K562 (cell line): ENCODE measurements around the gene PPM1N. TPM values are rescaled to one million over a fixed set of nuclear protein-coding genes. Genes with fewer than 3 reads are reported as not detected.

Source experiments
- ATAC-seq: fragments of 200-7000 bp; cut with Tn5 transposase; 3 replicates; pipeline ENCODE4 v1.9.1; 2020; ENCODE audit warnings: moderate library complexity
- BruUV-seq: library from RNA; stranded (reverse); fragments of 400-500 nt; replicated peaks from 2 replicates; lab custom pipeline; 2021; lab: Mats Ljungman, UMichigan
- CTCF ChIA-PET: fragments of 300-600 bp; formaldehyde crosslinking; extraction: SDS; loops from one replicate; lab custom pipeline; 2021; ENCODE audit warnings: low intra/inter-chr PET ratio; lab: Yijun Ruan, JAX
- POLR2A ChIA-PET: fragments of 300-600, 350-650 bp; sonication (Branson Sonifier 250); formaldehyde crosslinking; extraction: SDS; loops from one replicate; lab custom pipeline; 2021; ENCODE audit warnings: antibody characterized with exemption, inconsistent platforms; lab: Yijun Ruan, JAX
- DNase-seq, 4 experiments: peaks; one replicate each; pipeline versions ENCODE4 v3.0.0 to v3.0.0-alpha.2; 2011 to 2018; ENCODE audit warnings: low spot score in 3 of 4, mixed read lengths in 3 of 4; ENCODE audit errors: extremely low read depth in 1 of 4
- FAIRE-seq: peaks from 2 replicates; lab custom pipeline; 2011; peaks lifted over from hg19 to GRCh38; lab: Jason Lieb, UNC
- H2AFZ ChIP-seq: 2 replicates; pipeline ENCODE4 v1.6.0; 2011; ENCODE audit warnings: low read depth, low read length, control low read depth, inconsistent platforms
- H3K27ac ChIP-seq: fragments of 200-600 bp; 3 replicates; pipeline ENCODE4 v1.8.0; 2011; ENCODE audit warnings: low read depth, mild to moderate bottlenecking, control low read depth, inconsistent platforms, low read length, moderate library complexity, mixed read lengths; ENCODE audit errors: extremely low read depth
- H3K27me3 ChIP-seq, 2 experiments: fragments of 300-600 bp in 1 of 2; 2 replicates in 1 of 2; 3 replicates in 1 of 2; pipeline versions ENCODE4 v1.6.0 to v1.8.0; 2011; ENCODE audit warnings: inconsistent platforms in 2 of 2, low read length in 2 of 2, mild to moderate bottlenecking in 1 of 2, mixed read lengths in 1 of 2, moderate library complexity in 1 of 2; ENCODE audit not compliant: control insufficient read depth in 2 of 2, insufficient read depth in 2 of 2
- H3K36me3 ChIP-seq: fragments of 300-600 bp; 3 replicates; pipeline ENCODE4 v1.8.0; 2011; ENCODE audit warnings: mild to moderate bottlenecking, low read length, inconsistent platforms; ENCODE audit not compliant: control insufficient read depth, insufficient read depth
- H3K4me1 ChIP-seq, 2 experiments: fragments of 200-600 bp in 1 of 2; replicated peaks in 1 of 2; 2 replicates in 1 of 2; 3 replicates in 1 of 2; pipeline versions ENCODE4 v1.5.1 to v1.8.0; 2011; ENCODE audit warnings: inconsistent platforms in 2 of 2, low read length in 2 of 2, mild to moderate bottlenecking in 1 of 2, mixed read lengths in 1 of 2, moderate library complexity in 1 of 2; ENCODE audit not compliant: control insufficient read depth in 2 of 2, insufficient read depth in 2 of 2
- H3K4me2 ChIP-seq: 2 replicates; pipeline ENCODE4 v1.6.1; 2011; ENCODE audit warnings: low read length, control low read depth, inconsistent platforms, mixed read lengths; ENCODE audit not compliant: insufficient read depth
- H3K4me3 ChIP-seq: fragments of 200-600 bp; sonication (generic), shearing (Covaris generic); 2 replicates; pipeline ENCODE4 v1.5.1; 2016; ENCODE audit warnings: control low read depth, inconsistent platforms
- H3K79me2 ChIP-seq: fragments of 200-600 bp; 3 replicates; pipeline ENCODE4 v1.8.0; 2011; ENCODE audit warnings: low read length, inconsistent platforms; ENCODE audit not compliant: control insufficient read depth, insufficient read depth
- H3K9ac ChIP-seq, 2 experiments: 2 replicates each; pipeline versions ENCODE4 v1.6.0 to v1.6.1; 2011; ENCODE audit warnings: low read depth in 2 of 2, low read length in 2 of 2, control low read depth in 1 of 2, inconsistent platforms in 1 of 2, mild to moderate bottlenecking in 1 of 2, mixed read lengths in 1 of 2; ENCODE audit not compliant: insufficient read depth in 1 of 2
- H3K9me1 ChIP-seq: one replicate; pipeline ENCODE4 v1.6.0; 2011; ENCODE audit warnings: inconsistent platforms, mild to moderate bottlenecking, low read length, moderate library complexity; ENCODE audit not compliant: control insufficient read depth, insufficient read depth
- H3K9me3 ChIP-seq: replicated peaks from 2 replicates; pipeline ENCODE4 v1.5.1; 2011; ENCODE audit warnings: low read depth, low read length, inconsistent platforms; ENCODE audit not compliant: control insufficient read depth, insufficient read depth
- H4K20me1 ChIP-seq: replicated peaks from 2 replicates; pipeline ENCODE4 v1.6.1; 2011; ENCODE audit warnings: low read length, inconsistent platforms, mixed read lengths; ENCODE audit not compliant: control insufficient read depth, insufficient read depth
- CBFA2T2 ChIP-seq: fragments of 450-650 bp; conservative IDR thresholded peaks from 2 replicates; pipeline ENCODE4 v1.6.1; 2017; ENCODE audit warnings: mild to moderate bottlenecking
- E2F5 ChIP-seq: sonication (generic); formaldehyde crosslinking; IDR thresholded peaks from 2 replicates; pipeline ENCODE4 v1.8.0; 2022; ENCODE audit warnings: mild to moderate bottlenecking, missing genetic modification reagents
- FOS ChIP-seq: IDR thresholded peaks from 3 replicates; pipeline ENCODE4 v1.6.1; 2011; ENCODE audit not compliant: insufficient read length; ENCODE audit errors: extremely low read depth
- FOXM1 ChIP-seq, 2 experiments: fragments of 450-650 bp in 1 of 2; sonication (generic) in 1 of 2; formaldehyde crosslinking in 1 of 2; IDR thresholded peaks; 2 replicates each; pipeline versions ENCODE4 v1.6.1 to v1.9.0; 2017 to 2022; ENCODE audit warnings: low read depth in 2 of 2, mild to moderate bottlenecking in 2 of 2, missing genetic modification reagents in 1 of 2, moderate library complexity in 1 of 2
- GTF2F1 ChIP-seq: IDR thresholded peaks from 2 replicates; pipeline ENCODE4 v1.6.1; 2011; ENCODE audit warnings: low read depth, low read length, improper control_type of control experiment
- MTA2 ChIP-seq: fragments of 450-650 bp; IDR thresholded peaks from 2 replicates; pipeline ENCODE4 v1.6.1; 2016; ENCODE audit warnings: low read depth
- POLR2A ChIP-seq: fragments of 450-650 bp; conservative IDR thresholded peaks from 2 replicates; pipeline ENCODE4 v1.6.1; 2016
- POLR2AphosphoS2 ChIP-seq: IDR thresholded peaks from 2 replicates; pipeline ENCODE4 v1.6.1; 2012; ENCODE audit warnings: low read length, improper control_type of control experiment
- POLR2G ChIP-seq: fragments of 200-400 bp; formaldehyde crosslinking; IDR thresholded peaks from 2 replicates; pipeline ENCODE4 v1.6.1; 2017; ENCODE audit warnings: low read depth, mild to moderate bottlenecking, antibody characterized with exemption, low read length, moderate library complexity
- RB1 ChIP-seq: fragments of 450-650 bp; IDR thresholded peaks from 2 replicates; pipeline ENCODE4 v1.6.1; 2017; ENCODE audit warnings: low read depth, mild to moderate bottlenecking
- RBFOX2 ChIP-seq: fragments of 200-400 bp; formaldehyde crosslinking; IDR thresholded peaks from 2 replicates; pipeline ENCODE4 v1.6.1; 2017; ENCODE audit warnings: low read depth, mild to moderate bottlenecking, low read length, moderate library complexity
- RBM22 ChIP-seq: fragments of 200-400 bp; formaldehyde crosslinking; IDR thresholded peaks from 2 replicates; pipeline ENCODE4 v1.6.1; 2018; ENCODE audit warnings: low read length, low read depth; ENCODE audit not compliant: poor library complexity, severe bottlenecking
- STAT5B ChIP-seq: fragments of 250-450 bp; sonication (Bioruptor Pico); IDR thresholded peaks from 2 replicates; pipeline ENCODE4 v1.8.0; 2021; ENCODE audit warnings: mild to moderate bottlenecking, inconsistent platforms
- TSHZ1 ChIP-seq: fragments of 250-450 bp; sonication (Bioruptor Pico); IDR thresholded peaks from 2 replicates; pipeline ENCODE4 v1.4.0; 2020; ENCODE audit warnings: mild to moderate bottlenecking, moderate library complexity
- ZBTB7A ChIP-seq: IDR thresholded peaks from 2 replicates; pipeline ENCODE4 v1.6.1; 2011; ENCODE audit warnings: low read depth, mild to moderate bottlenecking, low read length, moderate library complexity, borderline replicate concordance; ENCODE audit not compliant: control insufficient read depth
- ZFP36 ChIP-seq: fragments of 150-350 bp; IDR thresholded peaks from 2 replicates; pipeline ENCODE4 v1.6.1; 2018; ENCODE audit warnings: low read length, low read depth; ENCODE audit not compliant: partially characterized antibody
- ZNF24 ChIP-seq: fragments of 450-650 bp; IDR thresholded peaks from 2 replicates; pipeline ENCODE4 v1.6.1; 2016
- WGBS: fragments of 100-300 bp; shearing (Covaris generic); methylation state at CpG from one replicate; pipeline ENCODE4 v1.1.6; 2016; ENCODE audit warnings: low coverage, mixed read lengths; ENCODE audit not compliant: insufficient coverage; ENCODE audit errors: missing lambda C conversion rate; 5-methylcytosine and 5-hydroxymethylcytosine counted together
- in situ Hi-C: fragments of 300-500 bp; cut with MboI; formaldehyde crosslinking; loops from 4 replicates; pipeline ENCODE4 v1.15.0; 2018; ENCODE audit warnings: inconsistent platforms, mixed read lengths
- intact Hi-C: fragments of 100-400 bp; cut with micrococcal nuclease; formaldehyde crosslinking; loops from 2 replicates; pipeline ENCODE4 v1.14.2; 2022
- polyA plus RNA-seq, 8 experiments: library from polyadenylated mRNA; depleted of rRNA in 4 of 8; stranded (reverse) in 5 of 8; unstranded in 3 of 8; fragments of >200 nt; fragmentation: Nextera tagmentation in 2 of 8; fragmentation: Illumina TruSeq in 1 of 8; extraction: Ambion mirVana in 2 of 8; extraction: Trizol in 1 of 8; gene quantifications; 2 replicates each; pipeline versions ENCODE4 v1.2.1 to v1.2.3, GENCODE V29; 2011 to 2014; ENCODE audit warnings: inconsistent platforms in 1 of 8, missing spikeins in 1 of 8
- total RNA-seq, 7 experiments: library from RNA; depleted of rRNA in 6 of 7; stranded (reverse); fragments of >200 nt in 6 of 7; fragmentation: Illumina TruSeq in 2 of 7; extraction: Trizol in 2 of 7; gene quantifications; 2 replicates each; pipeline versions ENCODE4 v1.2.1 to v1.2.3, GENCODE V29; 2011 to 2021; ENCODE audit warnings: low replicate concordance in 1 of 7

The PPM1N gene
- total and polyA plus RNA-seq, 9 of the 15 experiments (the other 6 are each of a cell fraction or from before 2014, with no cell fraction given), result 4.5 to 15.6 (median 8.7) TPM

- Histone ChIP-seq H3K9me3 (no peaks in the 10 kb centered on the region), H3K27me3 (no peaks in the 10 kb centered on the region), H3K36me3 (peaks cover 94% of the 10 kb centered on the region), H2AFZ (no peak overlapping the region), H3K4me3 (no peak overlapping the region), H3K4me1 (peaks cover 0 to 23% of the 10 kb centered on the region in 2 experiments; a peak in 2 of 5 replicates), H3K4me2 (no peak overlapping the region), H3K9me1 (peaks cover 5% of the 10 kb centered on the region), H3K27ac (no peak overlapping the region), H3K79me2 (peaks cover 3% of the 10 kb centered on the region), H4K20me1 (peaks cover 10% of the 10 kb centered on the region), H3K9ac (peak overlapping the region in 1 of 2 experiments; percentile 29; a peak in 1 of 4 replicates)
- peak in 1 of 4 experiments; percentile 18 for DNase-seq
- 87% methylated on average over 8 of the region's 24 CpGs for WGBS
- POLR2A ChIA-PET, result interaction anchor here (0.6 to 1.0 kb wide), 3 partner anchors 118 to 333 kb away, joined by 3 read pairs; no protein-coding TSS in a partner anchor
- intact Hi-C loops, result loop anchor here (2.0 kb wide), 1 partner anchor 121 kb away; no protein-coding TSS in a partner anchor
- CTCF ChIA-PET, result interaction anchor here (2.4 kb wide), 1 partner anchor 36 kb away, joined by 16 read pairs; no protein-coding TSS in a partner anchor
- BruUV-seq, result no TSS peak
- no peak for FAIRE-seq
- ATAC-seq, result no peak
- TF ChIP-seq FOS, result no peak
- TF ChIP-seq POLR2A, result 0 out of 2 replicates have a peak, but pooled peaks have one; percentile 6
- peak; percentile 75 for TF ChIP-seq RBM22
- no peak for TF ChIP-seq FOXM1 (IDR thresholded peaks at IDR 0.05; ENCODE audit: low read depth)
- TF ChIP-seq FOXM1 (CRISPR knock-in tag; IDR thresholded peaks at IDR 0.05; ENCODE audit: low read depth), result no peak
- TF ChIP-seq RBFOX2, result peak; percentile 57
- TF ChIP-seq CBFA2T2, result no peak
- TF ChIP-seq ZNF24, result no peak
- no peak; the same call in 1 of the 2 replicates for TF ChIP-seq POLR2AphosphoS2
- no peak for TF ChIP-seq STAT5B
- TF ChIP-seq ZFP36, result peak; percentile 52
- no peak for TF ChIP-seq TSHZ1 (CRISPR knock-in tag)
- TF ChIP-seq RB1, result no peak
- no peak for TF ChIP-seq E2F5 (CRISPR knock-in tag)
- TF ChIP-seq MTA2, result no peak
- peak; percentile 73 for TF ChIP-seq POLR2G
- no peak for TF ChIP-seq GTF2F1
- TF ChIP-seq ZBTB7A, result 0 out of 2 replicates have a peak, but pooled peaks have one; percentile 25
- in situ Hi-C loops, result loop anchor here (5.0 kb wide), 1 partner anchor 35 kb away; no protein-coding TSS in a partner anchor
Measured at GRCh38 chr19:45522010-45522941, 24.0 kb downstream of the PPM1N start.
